HG03280 (cell line): ENCODE measurements around the gene DUSP5.

Experiments
- ATAC-seq: cut with Tn5 transposase; IDR thresholded peaks from one replicate; pipeline ENCODE4 v1.9.1; 2021; ENCODE audit warnings: mild to moderate bottlenecking, moderate library complexity; ENCODE audit not compliant: unreplicated experiment

DUSP5 gene

DNA sequence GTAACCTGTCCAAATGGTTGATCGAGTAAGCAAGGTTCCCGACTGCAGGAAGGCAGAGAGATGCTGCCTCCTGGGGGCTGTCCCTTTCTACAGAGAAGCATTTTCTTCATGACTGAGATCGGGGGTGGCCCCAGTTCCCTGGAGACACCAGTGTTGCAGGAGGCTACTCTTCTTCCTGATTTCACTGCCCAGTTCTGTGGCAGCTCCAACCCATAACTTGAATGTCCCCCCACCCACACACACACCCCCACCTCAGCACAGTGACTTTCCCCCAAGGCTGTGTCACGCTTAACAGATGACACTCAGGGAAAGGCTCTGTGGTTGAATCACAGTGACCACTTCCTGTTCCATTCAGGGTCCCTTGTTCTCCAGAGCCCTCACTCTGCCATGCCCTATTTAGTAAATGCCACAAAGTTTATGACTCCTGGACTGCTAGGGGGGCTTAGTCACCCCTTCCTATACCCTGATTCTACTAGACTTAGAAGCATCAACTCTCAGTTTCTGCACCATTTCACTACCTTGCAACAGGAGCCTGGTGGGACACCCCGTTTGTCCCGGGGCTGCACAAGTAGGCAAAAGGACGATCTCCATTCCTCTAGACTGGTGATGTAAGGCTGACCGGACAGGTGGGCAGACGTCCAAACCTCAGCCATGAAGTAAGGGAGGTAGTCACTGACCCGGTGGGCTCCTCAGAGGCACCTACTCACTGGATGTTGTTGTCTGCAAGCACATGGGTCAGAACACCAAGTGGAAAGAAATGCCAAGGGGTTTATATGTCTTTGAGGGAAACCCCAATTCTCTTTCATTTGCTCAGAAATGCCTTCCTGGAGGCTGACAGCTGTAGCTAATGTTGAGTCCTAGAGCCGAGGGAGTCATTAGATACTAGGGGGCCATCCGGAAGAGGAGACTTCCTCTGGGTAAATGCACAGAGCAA is 38.5 kb downstream of the DUSP5 start:
- peak; percentile 78 for ATAC-seq

GRCh38 chr10:110539091-110539490 is 41.4 kb downstream of the DUSP5 start:
- no peak for ATAC-seq

GRCh38 chr10:110540031-110540430 is 42.3 kb downstream of the DUSP5 start:
- ATAC-seq: no peak

DNA sequence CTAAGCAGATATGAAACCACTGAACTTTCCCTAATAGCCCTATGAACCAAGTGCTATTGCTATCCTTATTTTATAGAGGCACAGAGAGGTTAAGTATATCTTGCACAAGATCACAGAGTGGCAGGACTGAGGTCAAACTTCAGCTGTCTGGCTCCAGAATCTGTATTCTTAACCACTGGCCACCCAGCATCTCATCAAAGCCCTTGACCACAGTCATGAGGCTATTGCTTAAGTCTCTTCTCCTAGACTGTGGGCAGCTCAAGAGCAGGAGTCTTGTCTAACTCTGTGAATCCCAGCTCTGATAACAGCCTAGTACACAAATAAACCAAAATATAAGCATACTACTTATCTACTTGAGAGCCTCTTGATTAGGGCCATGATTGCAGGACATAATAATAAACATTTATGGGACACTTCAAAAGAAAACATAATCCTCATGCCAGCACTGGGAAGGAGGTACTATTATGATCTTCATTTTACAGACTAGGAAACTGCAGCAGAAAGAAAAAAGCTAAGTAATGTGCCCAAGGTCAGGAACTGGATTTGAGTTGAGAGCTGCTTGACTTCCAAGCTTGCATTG is 47.3 kb downstream of the DUSP5 start:
- ATAC-seq: no peak

DNA sequence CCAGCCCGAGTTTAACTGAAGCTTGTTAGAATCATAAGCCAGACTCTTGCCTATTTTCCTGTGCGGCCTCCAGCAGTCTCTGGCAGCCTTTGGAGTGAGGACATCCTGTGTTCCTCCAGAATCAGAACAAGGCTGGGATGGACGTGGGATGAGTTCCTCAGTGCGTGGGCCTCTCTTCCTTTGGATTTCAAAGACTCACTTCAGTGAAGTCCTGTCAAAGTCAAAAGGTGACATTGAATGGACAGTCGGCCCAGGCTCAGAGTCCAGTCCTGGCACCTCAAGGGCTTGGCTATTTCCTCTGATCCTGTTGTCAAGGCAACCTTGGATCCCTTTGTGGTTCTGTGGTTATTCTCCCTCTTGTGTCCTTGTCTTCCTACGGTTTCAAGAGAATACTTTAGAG is 48.4 kb downstream of the DUSP5 start:
- no peak for ATAC-seq

- no peak for ATAC-seq
Observed at GRCh38 chr10:110546499-110547110, 48.9 kb downstream of the DUSP5 start.

- ATAC-seq: peak; percentile 69
Observed at GRCh38 chr10:110547139-110547761, 49.5 kb downstream of the DUSP5 start.

DNA sequence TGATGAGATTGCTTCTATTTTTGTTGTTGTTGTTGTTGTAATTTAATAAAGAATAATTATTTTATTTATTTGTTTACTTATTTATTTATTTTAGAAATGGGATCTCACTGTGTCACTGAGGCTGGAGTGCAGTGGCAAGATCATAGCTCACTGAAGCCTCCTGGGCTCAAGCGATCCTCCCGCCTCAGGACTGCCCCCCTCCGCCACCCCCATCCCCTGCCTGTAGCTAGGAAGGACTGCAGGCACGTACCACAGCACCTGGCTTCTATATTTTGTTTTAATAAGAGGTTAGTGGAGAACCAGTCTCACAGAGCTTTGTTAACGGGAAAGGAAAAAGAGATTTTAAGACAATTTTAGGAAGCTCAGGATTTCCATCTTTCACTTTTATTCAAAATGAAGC is 50.3 kb downstream of the DUSP5 start:
- ATAC-seq: no peak

GRCh38 chr10:110549211-110549610 is 51.5 kb downstream of the DUSP5 start:
- no peak for ATAC-seq

GRCh38 chr10:110553905-110554304 is 56.2 kb downstream of the DUSP5 start:
- ATAC-seq: no peak

- no peak for ATAC-seq
Observed at GRCh38 chr10:110556296-110556695, 58.6 kb downstream of the DUSP5 start.

- ATAC-seq: peak; percentile 89
Observed at GRCh38 chr10:110556969-110557601, 59.4 kb downstream of the DUSP5 start.

DNA sequence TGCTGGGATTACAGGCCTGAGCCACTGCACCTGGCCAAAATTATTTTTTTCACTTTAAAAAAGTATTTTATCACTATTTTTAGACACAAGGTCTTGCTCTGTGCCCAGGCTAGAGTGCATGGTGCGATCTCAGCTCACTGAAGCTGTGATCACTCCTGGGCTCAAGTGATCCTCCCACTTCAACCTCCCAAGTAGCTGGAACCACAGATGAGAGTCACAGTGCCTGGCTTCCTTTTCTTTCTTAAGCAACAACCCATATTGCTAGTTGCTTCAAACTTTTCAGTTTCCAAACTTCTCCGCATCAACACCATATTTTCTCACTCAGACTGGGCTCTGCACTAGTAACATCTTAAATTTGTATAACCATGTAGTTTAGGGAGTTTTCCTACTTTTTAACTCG is 60.3 kb downstream of the DUSP5 start:
- ATAC-seq: no peak

DNA sequence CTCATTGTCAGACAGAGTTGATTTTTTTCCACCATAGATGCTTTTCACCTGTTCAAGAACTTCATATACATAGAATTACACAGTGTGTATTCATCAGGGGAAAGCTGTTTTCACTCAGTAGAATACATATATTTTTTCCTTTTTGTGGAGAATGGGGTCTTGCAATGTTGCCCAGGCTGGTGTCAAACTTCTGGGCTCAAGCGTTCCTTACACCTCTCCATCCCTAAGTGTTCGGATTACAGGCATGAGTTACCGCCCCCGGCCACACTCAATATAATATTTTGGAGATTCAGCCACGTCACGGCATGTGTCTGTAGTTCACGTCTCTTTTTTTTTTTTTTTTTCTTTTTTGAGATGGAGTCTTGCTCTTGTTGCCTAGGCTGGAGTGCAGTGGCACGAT is 62.3 kb downstream of the DUSP5 start:
- no peak for ATAC-seq
